Stimulated activated naive CD8-positive, alpha-beta T cell treated with anti-CD3 and anti-CD28 coated beads, Interleukin-15, Interleukin-2, amounts not matched to agents 100 U/mL and 50 U/mL, for 24 hours (primary cell): ENCODE data around the gene SF3B1.
"Not testable (repeated sequence)": the region's sequence is repeated elsewhere in the genome, so short reads cannot be mapped to it uniquely, and the experiment has no call there.

Experiments
- ATAC-seq: fragments of 150-1000 bp; cut with Tn5 transposase; one replicate; pipeline ENCODE4 v1.10.0; 2021
- DNase-seq: peaks from one replicate; pipeline ENCODE4 v3.0.0; 2021

The SF3B1 gene

DNA sequence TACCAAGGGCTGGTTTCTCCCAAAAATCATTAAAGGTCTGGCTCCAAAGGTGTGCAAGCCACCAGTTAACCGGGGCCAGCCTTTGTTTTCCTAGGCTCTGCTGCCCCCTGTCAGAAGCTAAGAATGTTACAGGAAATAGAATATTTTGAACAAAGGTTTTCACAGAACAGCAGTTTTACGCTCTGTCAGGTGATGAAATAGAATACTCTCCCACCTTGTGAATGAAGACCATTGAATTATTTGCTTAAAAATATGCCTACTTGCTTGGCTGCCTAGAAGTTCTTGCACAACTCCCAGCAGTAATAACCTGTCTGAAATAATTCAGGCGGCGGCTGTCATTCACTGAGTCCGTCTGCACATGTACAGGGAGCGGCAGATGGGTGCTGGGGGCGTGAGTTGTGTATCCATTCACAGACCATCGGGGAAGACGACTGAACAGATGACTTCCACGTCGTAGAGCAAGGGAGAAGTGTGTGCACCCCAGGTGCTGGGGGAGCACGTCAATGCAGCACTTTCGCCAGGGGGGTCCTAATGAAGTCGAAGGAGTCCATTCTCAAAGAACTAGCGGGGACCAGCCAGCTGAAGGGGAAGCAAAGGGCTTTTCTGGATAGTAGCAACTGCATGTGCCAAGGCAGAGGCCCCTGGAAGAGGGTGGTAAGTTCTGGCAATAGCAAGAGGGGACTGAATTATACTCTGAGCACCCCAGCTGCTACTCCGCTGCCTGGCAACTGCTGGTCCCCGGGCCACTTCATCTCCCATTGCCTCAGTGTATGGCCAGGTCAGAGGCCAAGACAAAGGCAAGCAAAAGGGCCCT, 56.1 kb downstream of the SF3B1 start:
- ATAC-seq (peak; percentile 75), DNase-seq (peak; percentile 73)

DNA sequence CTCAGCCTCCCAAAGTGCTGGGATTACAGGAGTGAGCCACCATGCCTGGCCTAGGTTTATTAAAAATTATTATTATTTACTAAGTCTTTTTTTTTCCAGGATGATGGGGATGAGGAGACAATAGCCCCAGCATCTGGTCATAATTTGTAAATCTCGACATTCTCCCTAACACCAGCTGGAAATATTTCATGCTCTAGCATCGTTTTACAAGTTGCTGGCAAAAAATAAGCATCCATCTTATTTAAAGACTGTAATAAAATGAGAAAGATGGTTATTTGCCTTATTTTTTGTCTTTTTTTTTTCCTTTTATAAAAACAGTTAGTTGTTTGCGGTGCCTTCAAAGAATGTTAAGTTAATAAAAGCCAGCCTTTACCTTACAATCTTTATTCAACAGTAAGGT, 56.7 kb downstream of the SF3B1 start:
- ATAC-seq, result no peak
- no peak for DNase-seq

DNA sequence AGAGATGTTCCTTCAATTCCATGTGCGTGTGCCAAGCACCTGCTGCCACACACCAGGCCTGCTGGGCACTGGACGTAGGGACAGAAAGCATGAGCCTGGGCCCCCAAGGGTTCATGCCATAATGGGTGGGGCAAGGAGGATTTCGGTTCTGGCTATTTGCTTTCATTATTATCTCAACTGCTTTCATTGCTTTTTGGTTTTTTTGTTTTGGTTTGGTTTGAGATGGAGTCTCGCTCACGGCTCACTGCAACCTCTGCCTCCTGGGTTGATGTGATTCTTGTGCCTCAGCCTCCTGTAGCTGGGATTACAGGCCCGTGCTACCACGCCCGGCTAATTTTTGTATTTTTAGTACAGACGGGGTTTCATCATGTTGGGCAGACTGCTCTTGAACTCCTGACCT, 57.2 kb downstream of the SF3B1 start:
- DNase-seq (no peak), ATAC-seq (no peak)

DNA sequence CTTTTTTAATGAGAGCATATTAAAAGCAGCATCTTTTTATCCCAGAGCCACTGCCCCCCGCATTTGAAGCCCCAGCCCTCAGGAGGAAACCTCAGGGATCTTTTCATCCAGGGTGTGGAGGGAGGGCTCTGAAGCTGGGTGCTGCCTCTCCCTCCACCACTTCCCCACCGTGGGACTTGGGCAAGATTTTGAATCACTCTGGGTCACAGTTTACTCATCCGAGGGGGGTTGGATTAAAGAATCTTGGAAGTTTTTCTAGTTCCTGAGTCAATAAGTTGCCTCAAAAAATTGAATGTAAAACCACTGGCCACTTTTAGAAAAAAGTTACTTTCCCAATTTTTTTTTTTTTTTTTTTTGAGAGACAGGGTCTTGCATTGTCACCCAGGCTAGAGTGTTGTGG, 62.2 kb downstream of the SF3B1 start:
- DNase-seq (no peak), ATAC-seq (no peak)

DNA sequence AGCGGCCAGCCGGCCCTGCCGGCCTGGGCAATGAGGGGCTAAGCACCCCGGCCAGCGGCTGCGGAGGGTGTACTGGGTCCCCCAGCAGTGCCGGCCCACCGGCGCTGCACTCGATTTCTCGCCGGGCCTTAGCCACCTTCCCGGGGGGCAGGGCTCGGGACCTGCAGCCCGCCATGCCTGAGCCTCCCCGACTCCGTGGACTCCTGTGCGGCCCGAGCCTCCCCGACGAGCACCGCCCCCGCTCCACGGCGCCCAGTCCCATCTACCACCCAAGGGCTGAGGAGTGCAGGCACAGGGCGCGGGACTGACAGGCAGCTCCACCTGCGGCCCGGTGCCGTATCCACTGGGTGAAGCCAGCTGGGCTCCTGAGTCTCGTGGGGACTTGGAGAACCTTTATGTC, 64.2 kb downstream of the SF3B1 start:
- not testable (repeated sequence) for DNase-seq, ATAC-seq

DNA sequence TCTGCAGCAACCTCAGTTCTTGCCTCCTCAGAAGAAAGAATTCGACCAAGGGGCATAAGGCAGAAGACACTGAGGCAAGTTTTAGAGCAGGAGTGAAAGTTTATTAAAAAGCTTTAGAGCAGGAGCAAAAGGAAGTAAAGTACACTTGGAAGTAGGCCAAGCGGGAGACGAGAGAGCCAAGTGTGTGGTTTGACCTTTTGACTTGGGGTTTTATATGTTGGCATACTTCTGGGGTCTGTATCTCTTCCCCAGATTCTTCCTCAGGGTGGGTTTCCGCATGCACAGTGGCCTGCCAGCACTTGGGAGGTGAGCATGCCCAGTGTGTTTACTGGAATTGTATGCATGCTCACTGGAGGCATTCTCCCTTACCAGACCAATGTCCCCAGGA, 64.9 kb downstream of the SF3B1 start:
- ATAC-seq (peak; percentile 21), DNase-seq (no peak)

DNA sequence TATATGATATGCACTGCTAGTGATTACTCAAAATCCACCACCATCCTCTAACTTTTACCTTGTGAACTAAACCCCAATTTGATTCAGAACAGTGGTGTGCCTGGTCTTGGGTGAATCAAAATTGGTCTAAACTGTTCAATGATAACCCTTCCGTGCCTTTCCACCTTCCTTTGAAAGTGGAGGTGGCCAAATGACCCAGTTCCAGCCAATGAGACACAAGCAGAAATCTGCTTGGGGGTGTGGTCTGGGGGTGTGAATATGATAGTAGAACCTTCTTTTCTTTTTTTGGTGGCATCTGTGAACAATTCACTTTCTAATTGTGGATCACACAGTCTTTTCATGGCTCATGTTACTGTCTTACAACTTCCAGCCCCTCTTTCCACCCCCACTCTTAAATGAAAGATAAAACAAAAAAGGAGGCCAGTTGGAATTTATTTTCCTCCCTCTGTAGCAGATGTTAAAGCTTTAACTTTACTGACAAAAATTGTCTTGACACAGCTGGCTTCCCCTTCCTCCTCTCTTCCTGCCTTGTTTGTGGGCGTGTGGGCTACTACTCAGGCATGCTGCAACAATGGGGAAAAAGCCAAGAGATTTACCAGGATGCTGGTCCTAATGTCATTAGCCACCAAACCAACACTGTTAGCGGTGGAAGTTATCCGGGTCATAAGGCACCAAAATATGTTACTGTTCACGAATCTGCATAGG, 65.4 kb downstream of the SF3B1 start:
- ATAC-seq, result no peak
- no peak for DNase-seq

DNA sequence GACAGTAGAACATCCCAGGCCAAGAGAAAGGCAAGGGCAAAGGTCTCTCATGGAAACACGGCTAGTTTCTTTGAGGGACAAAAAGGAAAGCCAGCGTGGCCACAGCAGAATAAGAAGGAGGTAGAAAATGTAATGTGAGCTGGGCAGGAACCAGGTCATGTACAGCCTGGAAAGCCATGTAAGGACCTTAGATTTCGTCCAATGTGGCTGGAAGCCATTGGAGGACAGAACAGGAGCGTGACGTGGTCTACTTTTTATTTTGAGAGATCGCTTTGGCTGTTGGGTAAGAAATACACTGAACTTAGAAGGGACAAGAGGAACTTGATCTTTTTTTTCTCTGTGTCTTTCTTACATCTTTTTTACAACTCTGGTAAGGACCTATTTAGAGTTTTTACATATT, 66.4 kb downstream of the SF3B1 start:
- ATAC-seq (no peak), DNase-seq (no peak)

DNA sequence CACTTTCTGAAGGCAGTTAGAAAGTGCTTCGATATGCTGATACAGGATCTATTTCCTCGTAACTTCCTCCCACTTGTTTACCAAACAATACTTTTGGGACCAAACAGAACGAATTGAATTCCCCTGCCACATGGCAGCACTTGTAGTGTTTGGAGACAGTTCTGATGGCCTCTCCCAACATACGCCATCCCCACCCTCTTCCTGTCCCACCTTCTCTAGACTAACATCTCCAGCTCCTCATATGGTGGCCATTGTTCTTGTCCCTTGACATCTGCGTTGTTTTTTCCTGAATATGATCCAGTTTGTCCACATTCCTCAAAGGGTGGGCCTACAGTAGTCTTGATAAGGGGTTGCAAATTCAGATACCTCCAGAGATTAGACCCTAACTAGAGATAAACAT, 70.8 kb downstream of the SF3B1 start:
- no peak for ATAC-seq
- DNase-seq, result no peak

DNA sequence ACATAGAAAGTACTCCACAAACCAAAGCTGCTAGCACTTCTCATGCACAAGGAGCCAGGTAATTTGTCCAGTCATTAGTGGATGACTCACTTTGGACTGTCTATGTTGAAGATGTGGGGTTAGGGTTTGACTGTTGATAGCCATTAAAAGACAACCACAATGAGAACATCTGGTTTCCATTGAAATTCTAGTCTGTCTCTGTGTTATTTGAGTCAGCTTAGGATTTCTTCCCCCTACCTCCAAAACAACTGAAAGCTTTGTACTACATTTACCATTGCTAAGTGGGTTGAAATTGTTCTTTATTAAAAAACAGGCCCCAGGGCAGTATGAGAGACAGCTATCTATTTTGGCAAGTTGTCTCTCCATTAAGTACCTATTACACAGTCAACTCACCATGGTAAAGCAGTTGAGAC, 74.1 kb downstream of the SF3B1 start:
- DNase-seq (no peak), ATAC-seq (peak; percentile 82)

DNA sequence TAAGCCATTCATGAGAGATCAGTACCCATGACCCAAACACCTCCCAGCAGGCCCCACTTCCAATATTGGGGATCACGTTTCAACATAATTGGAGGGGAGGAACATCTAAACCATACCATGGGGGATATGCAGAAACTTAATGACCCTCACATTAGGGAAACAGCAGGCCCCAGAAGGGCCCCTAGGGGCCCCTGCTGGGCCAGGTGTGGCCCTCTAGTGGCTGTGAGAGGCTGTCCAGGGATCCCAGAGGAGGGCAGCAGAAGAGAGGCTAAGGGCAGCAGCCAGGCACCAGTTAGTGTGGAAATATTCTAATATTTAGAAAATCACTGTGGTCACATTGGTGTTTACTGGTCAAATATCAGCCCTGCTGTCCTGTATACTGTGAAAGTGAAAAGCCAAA, 75.0 kb downstream of the SF3B1 start:
- DNase-seq (no peak), ATAC-seq (no peak)

DNA sequence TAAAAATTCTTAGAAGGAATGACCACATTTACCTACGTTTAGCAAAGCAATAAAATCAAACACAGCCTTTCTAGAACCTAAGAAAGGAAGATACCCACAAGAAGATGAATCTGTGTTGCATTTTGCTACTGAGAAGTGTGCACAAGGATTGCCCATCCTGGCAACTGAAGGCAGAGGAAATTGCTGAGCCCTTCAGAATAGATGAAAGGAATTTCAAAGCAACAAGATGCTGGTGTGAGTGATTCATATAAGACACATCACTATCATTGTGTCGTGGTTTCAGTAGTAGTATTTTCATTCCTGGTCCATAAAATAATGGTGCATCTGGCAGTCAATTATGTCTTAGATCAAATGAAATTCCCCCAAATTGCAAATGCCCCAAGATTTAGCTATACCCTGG, 75.9 kb downstream of the SF3B1 start:
- peak; percentile 69 for ATAC-seq
- DNase-seq, result no peak

DNA sequence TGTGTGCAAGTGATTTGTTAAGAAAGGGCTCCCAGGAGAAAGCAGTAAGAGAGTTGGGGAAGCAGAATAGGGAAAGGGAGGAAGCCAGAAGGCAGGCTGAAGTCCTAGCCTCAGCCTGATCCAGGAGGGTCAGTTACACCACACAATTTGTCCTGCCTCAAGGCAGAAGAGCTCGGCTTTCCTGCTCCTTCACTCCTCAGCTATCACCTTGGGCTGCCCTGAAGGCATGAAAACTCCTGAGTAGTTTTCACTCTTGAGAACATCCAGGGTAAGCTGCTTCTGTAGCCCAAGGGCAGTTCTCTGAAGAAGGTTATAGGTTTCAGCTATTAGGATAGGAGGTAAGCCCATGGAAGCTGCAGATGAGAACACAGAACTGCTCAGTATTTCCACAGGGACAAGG, 76.8 kb downstream of the SF3B1 start:
- ATAC-seq (no peak), DNase-seq (no peak)

DNA sequence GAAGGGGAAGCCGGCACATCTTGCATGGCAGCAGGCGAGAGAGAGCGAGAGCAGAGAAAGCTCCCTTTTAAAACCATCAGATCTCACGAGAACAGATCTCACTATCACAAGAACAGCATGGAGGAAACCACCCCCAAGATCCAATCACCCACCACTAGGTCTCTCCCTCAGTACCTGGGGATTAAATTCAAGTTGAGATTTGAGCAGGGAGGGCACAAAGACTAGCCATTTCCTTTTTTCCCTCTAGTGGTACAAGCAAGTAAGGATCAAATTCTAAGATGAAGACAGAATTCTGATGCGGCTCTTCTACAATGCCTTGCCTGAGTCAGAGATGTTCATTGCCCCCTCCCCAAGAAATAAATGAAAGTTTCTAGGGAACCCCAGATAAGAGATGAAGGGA, 78.7 kb downstream of the SF3B1 start:
- DNase-seq (no peak), ATAC-seq (no peak)

DNA sequence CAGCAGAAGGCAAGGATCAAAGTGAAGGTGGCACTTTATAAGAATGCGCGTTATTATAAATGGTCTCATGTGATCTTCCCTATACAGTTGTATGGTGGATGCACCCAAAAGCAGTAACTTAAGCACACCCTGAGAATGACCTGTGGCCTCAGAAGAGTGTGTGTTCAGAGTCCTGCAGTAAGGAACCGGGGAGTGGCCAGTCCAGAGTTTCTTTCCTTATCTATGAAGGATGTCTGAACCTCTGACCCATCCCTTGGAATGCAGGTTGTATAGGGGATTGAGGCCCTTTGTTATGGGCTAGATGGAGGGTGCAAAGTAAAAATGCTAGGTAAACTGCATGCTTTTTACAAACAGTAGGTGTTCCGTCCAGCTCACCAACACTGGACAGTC, 80.7 kb downstream of the SF3B1 start:
- ATAC-seq, result no peak

DNA sequence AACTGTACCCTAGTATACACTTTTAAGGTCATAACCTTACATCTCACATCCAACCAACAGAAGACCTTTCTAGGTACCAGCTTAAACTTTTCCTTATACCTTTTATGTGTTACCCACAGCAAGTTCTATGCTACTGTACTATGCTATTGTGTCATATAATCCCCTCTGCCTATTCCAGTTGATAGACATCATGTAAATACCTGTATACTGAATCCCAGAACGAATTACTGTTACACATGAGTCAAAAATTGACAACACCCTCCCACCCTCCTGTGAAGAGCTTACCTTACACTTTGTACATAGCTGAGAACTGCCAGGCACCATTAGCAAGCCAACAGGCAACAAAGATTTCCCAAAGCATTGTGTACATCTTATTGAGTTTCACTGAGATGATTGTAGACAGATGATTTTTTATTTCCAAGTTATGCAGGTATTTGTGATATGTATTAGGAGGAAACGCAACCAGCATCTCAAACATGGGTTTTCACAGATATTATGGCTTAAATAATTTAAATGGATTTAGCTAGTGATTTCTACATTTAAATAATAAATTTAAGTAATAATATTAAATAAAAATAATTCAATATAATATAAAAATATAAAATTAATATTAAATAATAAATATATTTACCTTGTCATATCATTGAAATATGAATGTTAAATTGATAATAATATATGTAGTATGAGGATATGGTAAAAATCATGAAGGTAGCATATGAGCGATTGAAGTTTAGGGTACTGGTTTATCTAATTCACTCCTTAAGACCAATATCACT, 81.2 kb downstream of the SF3B1 start:
- ATAC-seq, result peak; percentile 29
- DNase-seq, result no peak

More for the DNA sequence above, 80.7 kb downstream of the SF3B1 start:
- DNase-seq, result no peak

DNA sequence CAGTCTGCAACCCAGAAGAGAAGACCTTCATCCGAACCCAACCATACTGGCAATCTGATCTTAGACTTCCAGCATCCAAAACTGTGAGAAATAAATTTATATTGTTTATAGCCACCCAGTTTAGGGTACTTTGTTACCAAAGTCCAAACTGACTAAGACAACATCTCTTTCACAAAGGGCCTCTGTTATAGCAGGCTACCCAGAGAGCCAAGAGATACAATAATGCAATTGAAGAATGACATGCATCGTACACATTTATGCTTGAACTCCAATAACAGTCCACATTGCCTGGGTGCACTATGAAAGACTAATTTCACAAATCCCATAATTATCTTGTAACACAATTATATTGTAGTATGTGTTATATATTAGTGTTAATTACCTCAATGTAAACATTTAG, 85.1 kb downstream of the SF3B1 start:
- ATAC-seq, result no peak
- no peak for DNase-seq

DNA sequence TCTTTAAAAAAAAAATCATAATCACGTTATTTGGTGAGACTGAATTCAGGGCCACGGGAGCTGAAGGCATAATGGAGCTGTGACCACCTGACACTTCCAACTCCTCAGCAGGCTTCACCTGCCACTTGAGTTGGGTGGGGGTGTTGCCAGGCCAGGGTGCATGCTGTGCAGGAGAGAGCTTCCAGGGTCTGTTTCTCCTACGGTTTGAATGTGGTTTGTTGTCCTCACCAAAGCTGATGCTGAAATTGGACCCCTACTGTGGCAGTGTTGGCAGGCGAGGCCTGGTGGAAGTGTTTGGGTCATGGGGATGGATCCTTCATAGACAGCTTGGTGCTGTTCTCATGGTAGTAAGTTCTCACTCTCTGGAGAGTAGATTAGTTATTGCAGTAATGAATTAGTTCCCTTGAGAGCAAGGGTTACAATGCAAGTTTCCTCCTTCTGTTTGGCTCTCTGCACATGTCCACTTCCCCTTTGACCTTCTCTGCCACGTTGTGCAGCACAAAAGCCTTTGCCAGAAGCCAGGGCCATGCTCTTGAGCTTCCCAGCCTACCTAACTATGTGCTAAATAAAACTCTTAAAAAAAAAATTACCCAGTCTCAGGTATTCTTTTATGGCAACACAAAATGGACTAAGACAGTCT, 86.0 kb downstream of the SF3B1 start:
- DNase-seq (no peak), ATAC-seq (no peak)

DNA sequence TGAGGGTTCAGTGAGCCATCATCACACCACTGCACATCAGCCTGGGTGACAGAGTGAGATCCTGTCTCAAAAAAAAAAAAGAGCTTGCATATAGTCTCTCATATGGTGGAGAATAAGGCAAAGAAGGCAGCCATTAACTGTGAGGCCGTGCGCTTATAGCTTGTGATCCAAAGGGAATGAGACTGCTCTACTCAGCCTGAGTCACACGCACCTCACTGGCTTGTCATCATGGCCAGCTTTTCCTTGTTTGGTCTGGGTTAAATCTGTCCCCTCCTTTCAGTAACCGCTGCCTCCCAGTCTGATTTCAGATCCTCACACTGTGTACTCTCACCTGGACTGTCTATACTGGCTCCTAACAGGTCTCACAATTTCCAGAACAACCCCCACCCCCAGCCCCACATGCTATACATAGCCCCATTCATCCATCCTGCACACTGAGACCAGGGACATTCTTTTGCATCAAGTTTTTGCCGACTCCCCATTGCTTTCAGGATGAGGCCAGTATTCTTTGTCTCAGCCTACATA, 88.9 kb downstream of the SF3B1 start:
- no peak for ATAC-seq
- DNase-seq, result no peak

DNA sequence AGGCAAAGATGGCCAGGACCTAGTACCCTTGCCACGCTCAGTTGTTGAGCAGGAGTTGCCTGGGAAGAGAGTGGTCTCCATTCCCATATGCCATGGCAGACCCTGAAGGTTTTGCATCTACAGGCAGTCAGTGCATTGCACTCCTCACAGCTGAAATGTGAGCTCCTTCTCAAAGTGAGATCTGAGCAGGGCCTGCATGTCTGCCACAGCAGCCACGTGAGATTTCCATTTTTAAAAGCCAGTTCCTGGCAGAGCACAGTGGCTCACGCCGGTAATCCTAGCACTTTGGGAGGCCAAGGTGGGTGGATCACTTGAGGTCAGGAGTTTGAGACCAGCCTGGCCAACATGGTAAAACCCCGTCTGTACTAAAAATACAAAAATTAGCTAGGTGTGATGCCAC, 90.9 kb downstream of the SF3B1 start:
- not testable (repeated sequence) for DNase-seq
- ATAC-seq, result peak; percentile 45

DNA sequence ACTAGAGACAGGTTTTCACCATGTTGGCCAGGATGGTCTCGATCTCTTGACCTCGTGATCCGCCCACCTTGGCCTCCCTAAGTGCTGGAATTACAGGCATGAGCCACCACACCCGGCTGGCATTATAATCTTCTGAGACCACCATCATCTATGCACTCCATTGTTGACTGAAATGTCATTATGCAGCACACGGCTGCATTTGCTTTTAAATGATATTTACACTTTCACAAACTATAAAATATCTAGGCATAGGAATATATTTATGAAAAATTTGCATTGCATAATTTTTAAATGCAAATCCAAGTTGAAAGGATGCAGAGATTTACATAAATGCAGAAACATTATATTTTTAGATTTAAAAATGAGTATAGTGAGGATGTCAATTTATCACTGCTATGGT, 94.2 kb downstream of the SF3B1 start:
- no peak for DNase-seq
- ATAC-seq, result no peak
